HG02970 (cell line): ENCODE data around the gene SYTL2.

Source experiments
- ATAC-seq: cut with Tn5 transposase; IDR thresholded peaks from one replicate; pipeline ENCODE4 v1.9.1; 2021; ENCODE audit warnings: mild to moderate bottlenecking, moderate library complexity, moderate number of reproducible peaks; ENCODE audit not compliant: unreplicated experiment, low FRiP score

The SYTL2 gene

GRCh38 chr11:85742348-85742747 lies 68.6 kb downstream of the SYTL2 start:
- no peak for ATAC-seq

- ATAC-seq = no peak
Measured at GRCh38 chr11:85740481-85741400, 70.2 kb downstream of the SYTL2 start.

DNA sequence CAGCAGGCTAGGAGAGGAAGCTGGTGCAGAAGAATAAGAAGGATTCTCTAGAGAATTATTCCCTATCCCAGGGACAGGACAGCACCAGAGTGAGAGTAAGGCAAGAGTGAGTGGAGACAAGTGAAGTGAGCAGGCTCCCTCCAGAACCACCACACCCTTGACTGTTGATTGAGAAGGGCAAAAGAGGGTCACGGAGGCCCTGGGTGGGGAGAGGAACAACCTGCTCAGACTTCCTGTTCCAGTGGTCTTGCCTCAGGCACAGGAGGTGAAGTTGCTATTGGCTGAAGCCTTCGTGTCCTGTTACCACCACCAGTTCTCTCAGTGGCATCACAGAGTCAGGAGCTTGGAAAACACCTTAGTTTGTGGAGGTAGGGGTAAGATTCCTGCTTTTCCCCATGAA lies 73.2 kb downstream of the SYTL2 start:
- no peak for ATAC-seq

- ATAC-seq = no peak
Measured at GRCh38 chr11:85735876-85736460, 75.0 kb downstream of the SYTL2 start.

GRCh38 chr11:85732965-85733364 lies 78.0 kb downstream of the SYTL2 start:
- ATAC-seq = peak; percentile 71

DNA sequence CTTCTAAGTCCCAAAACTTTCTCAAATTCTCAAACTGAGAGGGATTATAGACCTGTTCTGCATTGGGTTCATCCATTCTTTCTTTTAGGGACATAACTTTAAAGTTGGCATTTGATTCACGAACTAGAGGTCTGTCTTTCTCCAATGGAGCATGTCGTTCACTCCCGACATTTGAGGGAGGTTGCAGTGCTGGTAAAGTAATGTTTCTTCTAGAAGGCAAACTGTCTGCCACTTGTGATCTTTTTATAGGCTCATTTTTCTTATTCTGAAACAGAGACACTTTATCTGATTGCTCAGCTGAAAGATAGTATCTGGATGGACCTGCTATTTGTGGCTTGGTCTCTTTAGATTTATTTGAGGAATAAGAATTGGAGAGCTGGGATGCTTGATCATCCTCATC lies 84.6 kb downstream of the SYTL2 start:
- no peak for ATAC-seq

DNA sequence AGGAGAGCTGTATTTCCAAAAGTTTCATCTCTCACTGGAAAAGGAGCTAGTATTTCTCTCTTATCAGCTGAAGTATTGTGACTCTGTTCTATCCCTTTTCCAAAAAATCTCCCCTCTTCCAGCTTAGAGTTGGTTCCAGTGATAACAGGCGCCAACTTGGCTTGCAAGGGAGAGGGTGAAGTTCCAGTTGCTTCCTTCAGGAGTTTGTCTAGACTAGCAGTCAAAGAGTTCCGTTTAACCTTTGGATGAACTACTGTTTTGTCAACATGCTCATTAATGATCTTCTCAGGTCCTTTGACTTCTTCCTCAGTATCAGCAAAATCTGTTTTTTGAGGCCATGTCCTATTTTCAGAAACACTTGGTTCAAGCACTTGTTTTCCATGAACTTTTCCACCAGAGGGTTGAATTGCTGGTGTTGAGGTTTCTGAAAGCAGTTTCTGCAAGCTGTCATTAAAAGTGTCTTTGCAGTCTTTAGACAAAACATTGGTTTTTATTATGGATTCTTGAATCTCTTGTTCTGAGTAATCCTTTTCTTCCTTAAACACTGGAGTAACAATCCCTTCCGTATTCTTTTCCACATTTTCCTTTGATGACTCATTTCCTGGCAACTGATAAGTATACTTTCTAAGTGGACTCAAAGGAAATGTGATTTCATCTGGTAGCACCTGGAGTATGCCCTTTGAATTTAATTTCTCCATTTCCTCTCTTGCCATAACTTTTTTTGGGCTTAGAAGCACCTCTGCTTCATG lies 85.3 kb downstream of the SYTL2 start:
- ATAC-seq = no peak

DNA sequence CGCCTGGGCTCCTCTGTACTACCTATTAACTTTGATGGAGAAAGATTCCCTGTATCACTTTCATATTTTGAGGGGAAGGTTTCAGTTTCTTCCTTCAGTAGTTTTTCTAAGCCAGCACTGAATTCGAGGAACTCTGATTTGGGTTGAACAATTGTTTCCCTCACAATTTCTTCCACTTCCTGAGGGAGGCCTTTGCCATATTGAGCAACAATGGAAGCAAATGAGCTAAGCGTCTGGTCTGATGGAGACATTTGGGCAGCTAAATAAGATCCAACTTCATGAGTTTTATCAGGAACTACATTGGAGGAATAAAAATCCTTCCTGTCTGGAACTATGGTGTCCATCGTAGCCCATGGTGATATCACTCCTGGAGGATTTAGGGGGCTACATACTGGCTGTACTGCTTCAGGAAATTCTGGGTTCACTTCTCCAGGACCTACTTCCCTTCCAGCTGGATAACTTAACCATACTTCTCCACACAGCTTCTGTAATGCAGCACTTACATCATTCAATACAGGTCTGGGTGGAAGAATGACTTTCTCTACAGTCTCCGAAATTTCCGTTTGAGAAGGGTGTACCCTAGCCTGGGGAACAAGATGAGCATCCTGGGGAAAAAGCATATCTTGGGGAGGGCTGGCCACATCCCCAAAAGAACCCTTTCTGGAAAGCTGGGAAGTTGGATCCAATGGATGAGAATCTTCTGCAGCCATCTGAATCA lies 86.0 kb downstream of the SYTL2 start:
- ATAC-seq = no peak

GRCh38 chr11:85723088-85723487 lies 87.9 kb downstream of the SYTL2 start:
- no peak for ATAC-seq

GRCh38 chr11:85721191-85721590 lies 89.8 kb downstream of the SYTL2 start:
- ATAC-seq = no peak

DNA sequence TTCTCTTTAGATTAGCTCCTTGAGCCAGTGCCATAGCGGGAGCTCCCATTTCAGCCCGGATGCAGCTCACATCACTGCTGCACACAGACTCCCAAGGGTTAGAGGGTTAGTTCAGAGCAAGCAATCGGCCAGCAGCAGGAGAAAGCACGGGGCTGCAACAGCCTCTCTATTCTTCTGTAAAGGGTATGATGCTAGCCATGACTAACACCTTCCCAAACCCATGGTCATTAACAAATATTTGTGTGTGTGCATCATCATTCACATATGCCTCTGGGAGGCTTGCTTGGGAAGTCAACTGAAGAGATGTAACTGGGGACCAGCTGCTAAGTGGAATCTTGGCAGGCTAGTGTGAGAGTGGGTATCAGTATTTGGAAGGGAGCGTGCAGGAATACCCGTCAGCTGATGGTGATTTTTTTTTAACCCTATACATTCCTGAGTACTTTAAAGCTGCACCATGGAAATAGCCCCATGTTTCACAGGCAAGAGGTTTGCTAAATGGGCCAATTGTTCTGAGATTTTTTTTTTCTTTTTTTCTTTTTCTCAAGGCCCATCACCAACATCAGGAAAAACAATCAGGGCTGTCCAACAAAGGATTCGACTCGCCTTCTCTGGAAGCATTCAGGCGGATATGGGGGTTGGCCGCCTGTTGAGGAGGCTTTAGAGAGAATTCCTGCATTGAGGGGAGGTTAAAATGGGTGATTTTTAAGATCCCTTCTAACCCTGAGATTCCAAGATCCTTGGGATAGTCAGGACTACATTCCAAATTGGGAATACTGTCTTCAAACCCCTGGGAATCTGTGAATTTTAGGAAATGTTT lies 91.7 kb downstream of the SYTL2 start:
- no peak for ATAC-seq

- ATAC-seq = no peak
Measured at GRCh38 chr11:85718126-85718943, 92.6 kb downstream of the SYTL2 start.

DNA sequence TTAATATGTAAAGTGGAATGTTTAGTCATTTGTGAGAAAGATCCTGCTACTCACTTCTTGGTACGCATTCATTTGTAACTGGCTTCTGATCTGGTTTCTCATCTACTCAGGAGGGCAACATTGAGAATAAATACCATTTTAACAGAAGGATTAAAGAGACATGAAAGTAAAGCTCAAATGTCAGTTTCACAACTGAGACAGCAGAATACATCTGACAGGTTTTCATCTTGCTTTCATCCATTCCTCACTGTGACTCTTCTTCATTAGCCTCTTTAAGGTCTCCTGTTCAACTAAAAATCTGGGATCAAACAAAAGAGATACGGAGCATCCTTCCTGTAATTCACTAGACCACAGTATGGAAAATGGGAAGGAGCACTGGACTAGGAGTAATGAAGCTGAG lies 93.5 kb downstream of the SYTL2 start:
- ATAC-seq = no peak

- ATAC-seq = no peak
Measured at GRCh38 chr11:85712953-85713352, 98.0 kb downstream of the SYTL2 start.

GRCh38 chr11:85710917-85711316 lies 100.0 kb downstream of the SYTL2 start:
- ATAC-seq = no peak

GRCh38 chr11:85709941-85710702 lies 100.8 kb downstream of the SYTL2 start:
- ATAC-seq = no peak

- ATAC-seq = no peak
Measured at GRCh38 chr11:85705800-85706199, 105.1 kb downstream of the SYTL2 start.

DNA sequence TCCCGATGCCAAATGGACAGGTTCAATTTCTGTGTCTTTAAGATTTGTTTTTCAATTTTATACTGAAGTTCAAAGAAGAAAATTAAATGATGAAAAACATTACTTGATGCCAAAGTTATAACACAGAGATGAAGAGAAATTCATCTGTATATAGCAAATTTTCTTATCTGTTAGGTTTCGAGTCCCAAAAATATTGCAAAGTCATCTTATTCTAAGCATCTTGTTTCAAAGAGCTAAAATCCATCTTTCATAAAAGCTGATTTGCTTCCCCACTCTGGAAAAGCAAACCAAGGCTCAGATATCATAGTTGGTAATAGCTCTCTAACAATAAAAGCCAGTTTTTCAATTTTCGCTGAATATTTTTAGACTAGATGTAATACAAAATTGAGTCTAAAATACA lies 106.0 kb downstream of the SYTL2 start:
- ATAC-seq = no peak
